GM12873 (cell line): ENCODE results near the gene CRISPLD2.

Source experiments
- TF ChIP-seq, protein P1 (sequence below): IDR thresholded peaks from 2 replicates; pipeline ENCODE4 v1.5.1; 2012; ENCODE audit warnings: low read depth, mild to moderate bottlenecking, moderate library complexity, low read length, control low read depth; ENCODE audit not compliant: insufficient read depth; ENCODE audit errors: missing control alignments

Gene CRISPLD2

GRCh38 chr16:84836967-84837366, 17.2 kb downstream of the CRISPLD2 start:
- TF ChIP-seq, protein P1, sequence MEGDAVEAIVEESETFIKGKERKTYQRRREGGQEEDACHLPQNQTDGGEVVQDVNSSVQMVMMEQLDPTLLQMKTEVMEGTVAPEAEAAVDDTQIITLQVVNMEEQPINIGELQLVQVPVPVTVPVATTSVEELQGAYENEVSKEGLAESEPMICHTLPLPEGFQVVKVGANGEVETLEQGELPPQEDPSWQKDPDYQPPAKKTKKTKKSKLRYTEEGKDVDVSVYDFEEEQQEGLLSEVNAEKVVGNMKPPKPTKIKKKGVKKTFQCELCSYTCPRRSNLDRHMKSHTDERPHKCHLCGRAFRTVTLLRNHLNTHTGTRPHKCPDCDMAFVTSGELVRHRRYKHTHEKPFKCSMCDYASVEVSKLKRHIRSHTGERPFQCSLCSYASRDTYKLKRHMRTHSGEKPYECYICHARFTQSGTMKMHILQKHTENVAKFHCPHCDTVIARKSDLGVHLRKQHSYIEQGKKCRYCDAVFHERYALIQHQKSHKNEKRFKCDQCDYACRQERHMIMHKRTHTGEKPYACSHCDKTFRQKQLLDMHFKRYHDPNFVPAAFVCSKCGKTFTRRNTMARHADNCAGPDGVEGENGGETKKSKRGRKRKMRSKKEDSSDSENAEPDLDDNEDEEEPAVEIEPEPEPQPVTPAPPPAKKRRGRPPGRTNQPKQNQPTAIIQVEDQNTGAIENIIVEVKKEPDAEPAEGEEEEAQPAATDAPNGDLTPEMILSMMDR: no peak

- TF ChIP-seq, protein P1: no peak
Observed at GRCh38 chr16:84838383-84838948, 18.7 kb downstream of the CRISPLD2 start.

GRCh38 chr16:84839054-84839453, 19.3 kb downstream of the CRISPLD2 start:
- TF ChIP-seq, protein P1: no peak

DNA sequence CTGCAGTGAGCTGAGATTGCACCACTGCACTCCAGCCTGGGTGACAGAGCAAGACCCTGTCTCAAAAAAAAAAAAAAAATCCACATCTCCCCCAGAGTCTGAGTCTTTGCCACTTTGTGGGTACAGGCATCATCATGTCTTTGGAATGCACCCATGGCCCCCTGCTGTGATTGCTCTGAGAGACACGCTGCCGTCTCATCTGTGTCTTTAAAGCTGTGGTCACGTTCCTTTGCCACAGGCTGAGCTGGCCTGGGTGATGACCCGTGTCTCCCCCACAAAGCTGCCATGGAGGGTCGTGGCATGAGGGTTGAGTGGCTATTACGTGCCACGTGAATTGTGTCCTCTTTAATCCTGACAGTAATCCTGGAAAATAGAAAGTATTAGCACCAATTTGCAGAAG, 20.2 kb downstream of the CRISPLD2 start:
- TF ChIP-seq, protein P1: no peak

- TF ChIP-seq, protein P1: no peak
Observed at GRCh38 chr16:84840687-84841627, 21.2 kb downstream of the CRISPLD2 start.

- TF ChIP-seq, protein P1: no peak
Observed at GRCh38 chr16:84841787-84842300, 22.1 kb downstream of the CRISPLD2 start.

- TF ChIP-seq, protein P1: no peak
Observed at GRCh38 chr16:84842516-84843148, 22.8 kb downstream of the CRISPLD2 start.
